GM12878 (cell line): ENCODE data around the gene ATL2. TPM values are rescaled to one million over a fixed set of nuclear protein-coding genes. Genes with fewer than 3 reads are reported as not detected.

Experiments
- ATAC-seq: fragments of 200-7000 bp; cut with Tn5 transposase; 3 replicates; pipeline ENCODE4 v1.9.1; 2020; ENCODE audit warnings: mild to moderate bottlenecking, moderate library complexity
- BruUV-seq: library from RNA; stranded (reverse); fragments of 400-500 nt; replicated peaks from 2 replicates; lab custom pipeline; 2021; lab: Mats Ljungman, UMichigan
- CTCF ChIA-PET: fragments of 300-600 bp; sonication (Branson Sonifier 250); formaldehyde crosslinking; extraction: SDS; loops from one replicate; lab custom pipeline; 2021; ENCODE audit warnings: inconsistent platforms; lab: Yijun Ruan, JAX
- POLR2A ChIA-PET: fragments of 350-600 bp; formaldehyde crosslinking; extraction: SDS; loops from one replicate; lab custom pipeline; 2021; ENCODE audit warnings: inconsistent platforms; lab: Charles Lee
- RAD21 ChIA-PET: fragments of 300-600 bp; sonication (Branson Sonifier 250); formaldehyde crosslinking; loops from one replicate; lab custom pipeline; 2023; ENCODE audit warnings: antibody characterized with exemption; ENCODE audit not compliant: unreplicated experiment; lab: Charles Lee
- SMC1A ChIA-PET: fragments of 300-600 bp; sonication (Branson Sonifier 250); formaldehyde crosslinking; loops from one replicate; lab custom pipeline; 2023; ENCODE audit not compliant: unreplicated experiment, uncharacterized antibody; lab: Charles Lee
- DNase-seq: peaks from one replicate; pipeline ENCODE4 v3.0.0-alpha.2; 2011; ENCODE audit warnings: low read depth, low spot score
- FAIRE-seq: peaks from 3 replicates; lab custom pipeline; 2011; peaks lifted over from hg19 to GRCh38; lab: Jason Lieb, UNC
- H2AFZ ChIP-seq: 2 replicates; pipeline ENCODE4 v1.6.0; 2011; ENCODE audit warnings: low read depth, low read length, control low read depth; ENCODE audit not compliant: control insufficient read depth
- H3K27ac ChIP-seq: 2 replicates; pipeline ENCODE4 v1.5.1; 2011; ENCODE audit warnings: control low read depth; ENCODE audit not compliant: control insufficient read depth, insufficient read depth
- H3K27me3 ChIP-seq, 2 experiments: replicated peaks in 1 of 2; 2 replicates each; pipeline versions ENCODE4 v1.6.0 to v1.6.1; 2011; ENCODE audit warnings: low read length in 1 of 2; ENCODE audit not compliant: control insufficient read depth in 2 of 2, insufficient read depth in 2 of 2
- H3K36me3 ChIP-seq, 2 experiments: 2 replicates each; pipeline ENCODE4 v1.5.1; 2011; ENCODE audit warnings: low read length in 1 of 2; ENCODE audit not compliant: control insufficient read depth in 2 of 2, insufficient read depth in 2 of 2
- H3K4me1 ChIP-seq: 2 replicates; pipeline ENCODE4 v1.6.1; 2011; ENCODE audit warnings: mild to moderate bottlenecking, low read length, moderate library complexity, mixed read lengths; ENCODE audit not compliant: control insufficient read depth, insufficient read depth
- H3K4me2 ChIP-seq: 2 replicates; pipeline ENCODE4 v1.6.0; 2011; ENCODE audit warnings: control low read depth; ENCODE audit not compliant: control insufficient read depth, insufficient read depth
- H3K4me3 ChIP-seq: fragments of 200-600 bp; sonication (generic); 2 replicates; pipeline ENCODE4 v1.5.1; 2016
- H3K79me2 ChIP-seq: 2 replicates; pipeline ENCODE4 v1.6.0; 2011; ENCODE audit warnings: low read length; ENCODE audit not compliant: control insufficient read depth, insufficient read depth
- H3K9ac ChIP-seq: 2 replicates; pipeline ENCODE4 v1.8.0; 2011; ENCODE audit warnings: low read length, control low read depth, mixed read lengths; ENCODE audit not compliant: control insufficient read depth, insufficient read depth
- H3K9me3 ChIP-seq: replicated peaks from 3 replicates; pipeline ENCODE4 v1.5.1; 2011; ENCODE audit warnings: mild to moderate bottlenecking, low read length; ENCODE audit not compliant: control insufficient read depth, insufficient read depth
- H4K20me1 ChIP-seq: 2 replicates; pipeline ENCODE4 v1.6.0; 2011; ENCODE audit not compliant: control insufficient read depth, insufficient read depth
- BCLAF1 ChIP-seq: fragments of 450-650 bp; IDR thresholded peaks from 2 replicates; pipeline ENCODE4 v1.6.1; 2017; ENCODE audit warnings: antibody characterized with exemption, mild to moderate bottlenecking, moderate library complexity
- CEBPB ChIP-seq, 2 experiments: fragments of 150-350 bp in 1 of 2; IDR thresholded peaks; 2 replicates each; pipeline ENCODE4 v1.6.1; 2012 to 2014; ENCODE audit warnings: low read depth in 2 of 2, low read length in 2 of 2, borderline replicate concordance in 1 of 2, inconsistent platforms in 1 of 2
- CHD4 ChIP-seq: fragments of 200-600 bp; sonication (generic); IDR thresholded peaks from 2 replicates; pipeline ENCODE4 v1.6.1; 2016; ENCODE audit warnings: mild to moderate bottlenecking
- CTCF ChIP-seq, 3 experiments: IDR thresholded peaks in 2 of 3; conservative IDR thresholded peaks in 1 of 3; 2 replicates each; pipeline ENCODE4 v1.5.1; 2011; ENCODE audit warnings: low read depth in 3 of 3, low read length in 3 of 3, mild to moderate bottlenecking in 3 of 3, control low read depth in 2 of 3, moderate library complexity in 2 of 3, inconsistent platforms in 1 of 3, mixed read lengths in 1 of 3; ENCODE audit not compliant: control insufficient read depth in 2 of 3, insufficient read depth in 1 of 3; ENCODE audit errors: extremely low read depth in 1 of 3
- KAT2A ChIP-seq: conservative IDR thresholded peaks from 2 replicates; pipeline ENCODE4 v1.6.1; 2011; ENCODE audit warnings: low read depth, low read length; ENCODE audit not compliant: control insufficient read depth
- KDM1A ChIP-seq: fragments of 200-600 bp; sonication (generic); IDR thresholded peaks from 2 replicates; pipeline ENCODE4 v1.6.1; 2016; ENCODE audit warnings: borderline replicate concordance
- MTA2 ChIP-seq: fragments of 450-650 bp; IDR thresholded peaks from 2 replicates; pipeline ENCODE4 v1.6.1; 2016; ENCODE audit warnings: low read depth, mild to moderate bottlenecking, moderate library complexity
- PAX5 ChIP-seq: IDR thresholded peaks from 2 replicates; pipeline ENCODE4 v1.6.1; 2011; ENCODE audit warnings: low read depth, low read length, borderline replicate concordance
- RCOR1 ChIP-seq: conservative IDR thresholded peaks from 2 replicates; pipeline ENCODE4 v1.6.1; 2012; ENCODE audit warnings: low read depth, low read length, improper control_type of control experiment
- ZBTB4 ChIP-seq: fragments of 450-650 bp; formaldehyde crosslinking; IDR thresholded peaks from 2 replicates; pipeline ENCODE4 v1.4.0; 2022; ENCODE audit warnings: mild to moderate bottlenecking, moderate library complexity
- ZNF217 ChIP-seq: fragments of 450-650 bp; IDR thresholded peaks from 2 replicates; pipeline ENCODE4 v1.6.1; 2017; ENCODE audit warnings: antibody characterized with exemption, mild to moderate bottlenecking
- WGBS: methylation state at CpG from one replicate; pipeline ENCODE4 v1.1.6; 2016; ENCODE audit warnings: low lambda C conversion rate; ENCODE audit not compliant: insufficient replicate concordance, insufficient coverage; ENCODE audit errors: missing lambda C conversion rate; 5-methylcytosine and 5-hydroxymethylcytosine counted together
- in situ Hi-C: fragments of 300-500 bp; cut with MboI; formaldehyde crosslinking; loops from 9 replicates; pipeline ENCODE4 v1.14.3; 2018; ENCODE audit warnings: mixed read lengths
- intact Hi-C: fragments of 100-400 bp; cut with micrococcal nuclease; formaldehyde crosslinking; loops from one replicate; pipeline ENCODE4 v1.14.2; 2022; ENCODE audit not compliant: unreplicated experiment
- polyA plus RNA-seq, 11 experiments: library from polyadenylated mRNA; depleted of rRNA in 4 of 11; unstranded in 6 of 11; stranded (reverse) in 5 of 11; fragments of >200 nt; fragmentation: Nextera tagmentation in 4 of 11; fragmentation: Illumina TruSeq in 1 of 11; extraction: Ambion mirVana in 4 of 11; extraction: Trizol in 1 of 11; gene quantifications; 1 replicate in 1 of 11; 2 replicates in 10 of 11; pipeline versions ENCODE4 v1.2.1 to v1.2.3, GENCODE V29; 2011 to 2016; ENCODE audit warnings: inconsistent platforms in 2 of 11, missing spikeins in 2 of 11, low read depth in 1 of 11
- total RNA-seq, 4 experiments: library from RNA; depleted of rRNA in 3 of 4; stranded (reverse); fragments of >200 nt in 3 of 4; fragmentation: Illumina TruSeq in 1 of 4; extraction: Trizol in 1 of 4; gene quantifications; 2 replicates each; pipeline versions ENCODE4 v1.2.1 to v1.2.3, GENCODE V29; 2013 to 2021

The ATL2 gene
- total and polyA plus RNA-seq, 10 of the 15 experiments (the other 5 are each of a cell fraction or from before 2014, with no cell fraction given), result 8.6 to 51.5 (median 41.8) TPM

- TF ChIP-seq RCOR1 (no peak), CHD4 (no peak), ZNF217 (no peak), CEBPB (IDR thresholded peaks at IDR 0.05; ENCODE audit: borderline replicate concordance in 1 of 2, low read depth in 2 of 2, low read length in 2 of 2) (no peak), MTA2 (no peak)
These were observed 29.6 kb upstream of the ATL2 start (continued) for GRCh38 chr2:38406597-38407110.

- in situ Hi-C loops, result no loop called here
- Histone ChIP-seq H2AFZ (no peak overlapping the region), H3K27me3 (no peaks in the 10 kb centered on the region), H4K20me1 (no peaks in the 10 kb centered on the region), H3K79me2 (no peaks in the 10 kb centered on the region), H3K4me3 (no peak overlapping the region), H3K9me3 (no peaks in the 10 kb centered on the region), H3K4me2 (no peak overlapping the region), H3K4me1 (peaks cover 38% of the 10 kb centered on the region), H3K27ac (no peak overlapping the region), H3K9ac (no peak overlapping the region), H3K36me3 (no peaks in the 10 kb centered on the region)
- DNase-seq (no peak), FAIRE-seq (no peak), ATAC-seq (no peak)
- POLR2A ChIA-PET, result interaction anchor here (0.6 to 0.8 kb wide), 2 partner anchors 30 to 106 kb away, joined by 3 to 5 read pairs; no protein-coding TSS in a partner anchor
- intact Hi-C loops, result no loop called here
- SMC1A ChIA-PET, result interaction anchor here (0.8 to 1.6 kb wide), 3 partner anchors 9 to 42 kb away, joined by 3 to 4 read pairs (median 3); no protein-coding TSS in a partner anchor
- 84% methylated on average over 9 of the region's 9 CpGs for WGBS
- RAD21 ChIA-PET, result no interaction called here
- CTCF ChIA-PET, result interaction anchor here (1.2 to 2.1 kb wide), 4 partner anchors 10 to 90 kb away, joined by 3 to 6 read pairs (median 4); no protein-coding TSS in a partner anchor
- BruUV-seq, result no TSS peak
- TF ChIP-seq ZBTB4 (no peak), BCLAF1 (no peak), PAX5 (no peak), KDM1A (no peak), KAT2A (no peak), MTA2 (no peak), CTCF (IDR thresholded peaks at IDR 0.05 in 2 of 3, conservative IDR thresholded peaks at IDR 0.05 in 1 of 3; ENCODE audit: control insufficient read depth in 2 of 3, extremely low read depth in 1 of 3, insufficient read depth in 1 of 3, low read depth in 3 of 3, low read length in 3 of 3) (no peak)
These were observed 29.0 kb upstream of the ATL2 start for GRCh38 chr2:38405917-38406596.
